Ovary (tissue), 9 donors: Measurements from ENCODE around the gene DCAF8. TPM values are rescaled to one million over a fixed set of nuclear protein-coding genes. Genes with fewer than 3 reads are reported as not detected.

Experiments
- DNase-seq, 5 donors: peaks; one replicate each; pipeline ENCODE4 v3.0.0-alpha.2; 2019 to 2020
- H3K27ac ChIP-seq, 2 donors: fragments of 200-600 bp; one replicate each; pipeline versions ENCODE4 v1.5.1 to v1.8.0; 2019 to 2022
- H3K27me3 ChIP-seq: fragments of 200-600 bp; one replicate; pipeline ENCODE4 v1.8.0; 2022
- H3K36me3 ChIP-seq: fragments of 200-600 bp; sonication (generic); one replicate; pipeline ENCODE4 v1.5.1; 2019
- H3K4me1 ChIP-seq: one replicate; pipeline ENCODE4 v1.8.1; 2013; ENCODE audit warnings: mild to moderate bottlenecking, moderate library complexity; ENCODE audit not compliant: insufficient read depth
- H3K4me3 ChIP-seq: fragments of 200-600 bp; sonication (generic); one replicate; pipeline ENCODE4 v1.5.1; 2017
- H3K9me3 ChIP-seq, 2 donors: fragments of 200-600 bp in 1 of 2; sonication (generic) in 1 of 2; one replicate each; pipeline versions ENCODE4 v1.5.1 to v1.8.1; 2013 to 2019; ENCODE audit warnings: mild to moderate bottlenecking in 1 of 2, moderate library complexity in 1 of 2
- EP300 ChIP-seq: sonication (generic); formaldehyde crosslinking; IDR thresholded peaks from one replicate; pipeline ENCODE4 v1.6.1; 2017; ENCODE audit warnings: antibody characterized with exemption
- POLR2A ChIP-seq: fragments of 450-650 bp; IDR thresholded peaks from one replicate; pipeline ENCODE4 v1.6.1; 2017; ENCODE audit warnings: antibody characterized with exemption, mild to moderate bottlenecking, moderate library complexity
- WGBS, 3 donors: extraction: QIAGEN DNeasy Blood & Tissue Kit in 1 of 3; methylation state at CpG; one replicate each; pipeline versions ENCODE4 v1.1.5 to v1.1.7; 2013 to 2017; 5-methylcytosine and 5-hydroxymethylcytosine counted together
- intact Hi-C, 4 donors: fragments of 100-400 bp; cut with DNase I; formaldehyde crosslinking; loops; one replicate each; pipeline versions ENCODE4 v1.11.0 to v1.15.1; 2022 to 2023
- polyA plus RNA-seq, 2 donors: library from polyadenylated mRNA; stranded (reverse); fragments of 200-250 nt in 1 of 2; fragments of 350-450 nt in 1 of 2; fragmentation: Illumina TruSeq in 1 of 2; extraction: RNeasy Lipid Tissue Mini Kit (QIAGEN cat#74804) in 1 of 2; gene quantifications; one replicate each; pipeline ENCODE4 v1.2.3, GENCODE V29; 2013 to 2014
- total RNA-seq, 7 donors: library from RNA; depleted of rRNA in 2 of 7; stranded (reverse); fragments of >200 nt in 2 of 7; fragmentation: NEBNext Ultra II Directional in 3 of 7; extraction: Animal tissue kit (Norgen Biotek cat#: 25700) in 3 of 7; gene quantifications; one replicate each; pipeline versions ENCODE4 v1.1.0 to v1.2.4, GENCODE V29; 2016 to 2023
- TF ChIP-seq, protein P1 (sequence below), 3 donors: fragments of 450-650 bp in 2 of 3; fragments of 200-600 bp in 1 of 3; IDR thresholded peaks; one replicate each; pipeline versions ENCODE4 v1.5.1 to v1.8.0; 2016 to 2022; ENCODE audit warnings: antibody characterized with exemption in 3 of 3, mild to moderate bottlenecking in 1 of 3
- donor health status: DM: no; HTN: no; CAD: no; lungs with moderate emphysema.
- donor health status: DM: no; HTN: no; CAD: no.
- donor health status: Bipolar disorder and iron deficiency.
- donor health status: DM: yes; HTN: yes; CAD: no.
- donor health status: DM: no; HTN: no; CAD: no.
- donor health status: DM: yes; HTN: yes; CAD: no.

DCAF8 gene
- total and polyA plus RNA-seq, 9 donors, result 85.2 to 147 (median 104) TPM

DNA sequence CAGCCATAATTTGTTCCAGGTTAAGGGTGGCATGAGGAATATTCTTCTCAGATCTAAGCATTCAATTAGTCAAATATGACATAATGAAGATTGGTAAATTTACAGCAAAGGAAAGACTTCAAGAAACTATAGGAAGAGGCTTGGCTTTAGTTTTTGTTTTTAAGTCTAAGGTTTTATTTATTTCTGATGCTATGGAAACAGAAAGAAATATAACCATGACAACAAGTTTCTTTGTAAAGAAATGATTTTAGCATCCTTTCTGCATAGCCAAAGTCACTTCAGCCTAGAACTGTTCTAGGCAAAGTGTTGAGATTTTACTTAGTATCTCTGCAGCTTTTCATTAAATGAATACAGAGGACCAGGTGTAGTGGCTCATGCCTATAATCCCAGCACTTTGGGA is 29.4 kb downstream of the DCAF8 start:
- TF ChIP-seq EP300 (no peak), POLR2A (no peak)
- TF ChIP-seq, protein P1, sequence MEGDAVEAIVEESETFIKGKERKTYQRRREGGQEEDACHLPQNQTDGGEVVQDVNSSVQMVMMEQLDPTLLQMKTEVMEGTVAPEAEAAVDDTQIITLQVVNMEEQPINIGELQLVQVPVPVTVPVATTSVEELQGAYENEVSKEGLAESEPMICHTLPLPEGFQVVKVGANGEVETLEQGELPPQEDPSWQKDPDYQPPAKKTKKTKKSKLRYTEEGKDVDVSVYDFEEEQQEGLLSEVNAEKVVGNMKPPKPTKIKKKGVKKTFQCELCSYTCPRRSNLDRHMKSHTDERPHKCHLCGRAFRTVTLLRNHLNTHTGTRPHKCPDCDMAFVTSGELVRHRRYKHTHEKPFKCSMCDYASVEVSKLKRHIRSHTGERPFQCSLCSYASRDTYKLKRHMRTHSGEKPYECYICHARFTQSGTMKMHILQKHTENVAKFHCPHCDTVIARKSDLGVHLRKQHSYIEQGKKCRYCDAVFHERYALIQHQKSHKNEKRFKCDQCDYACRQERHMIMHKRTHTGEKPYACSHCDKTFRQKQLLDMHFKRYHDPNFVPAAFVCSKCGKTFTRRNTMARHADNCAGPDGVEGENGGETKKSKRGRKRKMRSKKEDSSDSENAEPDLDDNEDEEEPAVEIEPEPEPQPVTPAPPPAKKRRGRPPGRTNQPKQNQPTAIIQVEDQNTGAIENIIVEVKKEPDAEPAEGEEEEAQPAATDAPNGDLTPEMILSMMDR (IDR thresholded peaks at IDR 0.05), result no peak
- intact Hi-C loops, result no loop called here
- Histone ChIP-seq H3K36me3 (no peaks in the 10 kb centered on the region), H3K27me3 (no peaks in the 10 kb centered on the region), H3K27ac (no peak overlapping the region), H3K9me3 (no peaks in the 10 kb centered on the region), H3K4me3 (no peak overlapping the region), H3K4me1 (peaks cover 1% of the 10 kb centered on the region)
- DNase-seq, result no peak

DNA sequence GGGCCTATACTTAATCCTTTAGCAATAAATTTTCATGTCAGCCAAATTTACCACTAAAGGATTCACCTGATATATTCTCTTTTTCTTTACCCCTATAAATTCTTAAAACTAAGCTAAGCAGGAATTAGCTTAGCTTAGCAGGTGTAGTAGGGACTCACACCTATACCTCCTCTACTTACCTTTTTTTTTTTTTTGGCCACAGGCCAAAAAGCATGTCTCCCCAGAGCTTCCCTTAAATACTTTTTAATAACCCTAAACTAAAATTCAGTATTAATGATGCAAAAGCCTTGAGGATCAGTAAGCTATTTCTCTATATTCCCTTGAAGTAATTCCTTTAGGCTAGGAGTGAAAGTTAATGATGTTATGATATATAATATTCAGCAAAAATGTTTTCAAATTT is 33.9 kb downstream of the DCAF8 start:
- intact Hi-C loops, result no loop called here
- Histone ChIP-seq H3K36me3 (no peaks in the 10 kb centered on the region), H3K27ac (no peak overlapping the region), H3K4me1 (peaks cover 1% of the 10 kb centered on the region), H3K27me3 (no peaks in the 10 kb centered on the region), H3K9me3 (no peaks in the 10 kb centered on the region), H3K4me3 (no peak overlapping the region)
- no peak for DNase-seq
- TF ChIP-seq EP300, result no peak
- TF ChIP-seq POLR2A, result no peak
- TF ChIP-seq, protein P1 (IDR thresholded peaks at IDR 0.05), result no peak

DNA sequence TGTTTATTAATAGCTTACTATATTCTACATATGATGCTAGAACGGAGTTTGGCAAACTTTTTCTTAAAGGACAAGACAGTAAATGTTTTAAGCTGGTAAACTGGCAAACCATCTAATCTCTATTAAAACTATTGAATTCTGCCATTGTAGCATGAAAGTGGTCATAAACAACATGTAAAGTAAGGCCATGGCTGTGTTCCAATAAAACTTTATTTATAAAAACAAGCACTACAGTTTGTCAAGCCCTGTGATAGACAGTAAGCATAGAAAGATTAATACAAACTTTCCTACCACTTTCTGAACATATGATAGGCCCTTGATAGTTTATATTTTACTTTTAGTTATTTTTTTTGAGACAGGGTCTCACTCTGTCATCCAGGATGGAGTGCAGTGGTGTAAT is 34.8 kb downstream of the DCAF8 start:
- Histone ChIP-seq H3K4me3 (no peak overlapping the region), H3K36me3 (no peaks in the 10 kb centered on the region), H3K27ac (no peak overlapping the region), H3K4me1 (peaks cover 1% of the 10 kb centered on the region), H3K27me3 (no peaks in the 10 kb centered on the region), H3K9me3 (no peaks in the 10 kb centered on the region)
- 96 to 97% (median 97%) methylated on average over 1 of the region's 1 CpG for WGBS, 3 donors
- TF ChIP-seq POLR2A (no peak), EP300 (no peak)
- TF ChIP-seq, protein P1 (IDR thresholded peaks at IDR 0.05), result no peak
- no peak for DNase-seq
- intact Hi-C loops, result no loop called here

DNA sequence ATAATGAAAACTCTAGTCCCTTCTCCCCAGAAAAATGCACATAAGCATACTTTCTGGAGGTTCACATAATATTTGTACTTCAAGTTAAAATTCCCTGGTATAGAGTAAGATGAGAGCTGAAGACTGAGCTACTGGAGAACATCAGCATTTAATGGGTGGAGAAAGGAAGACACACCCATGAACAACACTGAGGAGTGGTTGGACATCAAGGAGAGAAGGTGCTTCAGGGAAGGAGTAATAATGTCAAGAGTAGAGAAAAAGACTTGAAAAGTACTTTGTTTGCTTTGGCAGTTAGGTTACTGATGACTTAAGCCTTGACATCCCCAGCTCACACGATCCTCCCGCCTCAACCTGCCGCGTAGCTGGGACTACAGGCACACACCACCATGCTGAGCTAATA is 35.3 kb downstream of the DCAF8 start:
- DNase-seq, result no peak
- Histone ChIP-seq H3K36me3 (no peaks in the 10 kb centered on the region), H3K9me3 (no peaks in the 10 kb centered on the region), H3K27ac (no peak overlapping the region), H3K4me3 (no peak overlapping the region), H3K4me1 (peaks cover 1% of the 10 kb centered on the region), H3K27me3 (no peaks in the 10 kb centered on the region)
- TF ChIP-seq, protein P1 (IDR thresholded peaks at IDR 0.05), result no peak
- no peak for TF ChIP-seq POLR2A
- TF ChIP-seq EP300, result no peak
- intact Hi-C loops, result no loop called here
- 86 to 89% (median 87%) methylated on average over 4 of the region's 4 CpGs for WGBS, 3 donors

DNA sequence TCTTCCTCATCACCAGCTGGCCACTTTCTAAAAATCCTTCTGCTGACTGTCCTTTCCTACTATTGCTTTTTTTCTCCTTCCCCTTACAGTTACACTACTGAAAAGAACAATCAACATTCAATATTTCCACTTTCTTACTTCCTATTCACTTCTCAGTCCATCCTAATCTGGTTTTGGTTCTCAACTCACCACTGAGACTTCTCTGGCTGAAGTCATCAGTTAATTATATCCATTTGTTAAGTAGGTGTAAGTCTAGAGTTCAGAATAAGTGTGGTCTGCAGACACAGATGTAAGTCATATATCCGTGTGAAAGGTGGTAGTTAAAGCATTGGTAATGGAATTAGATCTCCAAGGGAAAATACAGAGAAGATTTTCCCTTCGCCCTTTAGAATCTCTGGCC is 35.7 kb downstream of the DCAF8 start:
- intact Hi-C loops, result no loop called here
- Histone ChIP-seq H3K4me1 (peaks cover 1% of the 10 kb centered on the region), H3K27me3 (no peaks in the 10 kb centered on the region), H3K4me3 (no peak overlapping the region), H3K9me3 (no peaks in the 10 kb centered on the region), H3K27ac (no peak overlapping the region), H3K36me3 (no peaks in the 10 kb centered on the region)
- no peak for DNase-seq
- 85 to 88% (median 88%) methylated on average over 2 of the region's 2 CpGs for WGBS, 3 donors
- TF ChIP-seq POLR2A, result no peak
- no peak for TF ChIP-seq EP300
- TF ChIP-seq, protein P1 (IDR thresholded peaks at IDR 0.05), result no peak
